Body of pancreas (tissue), 4 donors: ENCODE results near the gene WNT3A.

Experiments used
- POLR2A ChIP-seq, 3 donors: fragments of 450-650 bp; IDR thresholded peaks; one replicate each; pipeline ENCODE4 v1.6.1; 2016; ENCODE audit warnings: antibody characterized with exemption in 3 of 3, mild to moderate bottlenecking in 2 of 3
- TF ChIP-seq, protein P1 (sequence below), 7 experiments: fragments of 450-650 bp in 4 of 7; fragments of 200-600 bp in 3 of 7; sonication (generic) in 3 of 7; IDR thresholded peaks; one replicate each; pipeline ENCODE4 v1.5.1; 2016 to 2019; ENCODE audit warnings: antibody characterized with exemption in 7 of 7

GRCh38 chr1:228000416-228000815, 6.4 kb upstream of the WNT3A start:
- TF ChIP-seq, protein P1, sequence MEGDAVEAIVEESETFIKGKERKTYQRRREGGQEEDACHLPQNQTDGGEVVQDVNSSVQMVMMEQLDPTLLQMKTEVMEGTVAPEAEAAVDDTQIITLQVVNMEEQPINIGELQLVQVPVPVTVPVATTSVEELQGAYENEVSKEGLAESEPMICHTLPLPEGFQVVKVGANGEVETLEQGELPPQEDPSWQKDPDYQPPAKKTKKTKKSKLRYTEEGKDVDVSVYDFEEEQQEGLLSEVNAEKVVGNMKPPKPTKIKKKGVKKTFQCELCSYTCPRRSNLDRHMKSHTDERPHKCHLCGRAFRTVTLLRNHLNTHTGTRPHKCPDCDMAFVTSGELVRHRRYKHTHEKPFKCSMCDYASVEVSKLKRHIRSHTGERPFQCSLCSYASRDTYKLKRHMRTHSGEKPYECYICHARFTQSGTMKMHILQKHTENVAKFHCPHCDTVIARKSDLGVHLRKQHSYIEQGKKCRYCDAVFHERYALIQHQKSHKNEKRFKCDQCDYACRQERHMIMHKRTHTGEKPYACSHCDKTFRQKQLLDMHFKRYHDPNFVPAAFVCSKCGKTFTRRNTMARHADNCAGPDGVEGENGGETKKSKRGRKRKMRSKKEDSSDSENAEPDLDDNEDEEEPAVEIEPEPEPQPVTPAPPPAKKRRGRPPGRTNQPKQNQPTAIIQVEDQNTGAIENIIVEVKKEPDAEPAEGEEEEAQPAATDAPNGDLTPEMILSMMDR (IDR thresholded peaks at IDR 0.05), result no peak
- no peak for TF ChIP-seq POLR2A (IDR thresholded peaks at IDR 0.05)
